ENCODE data around the gene TSPAN6.

The TSPAN6 gene

DNA sequence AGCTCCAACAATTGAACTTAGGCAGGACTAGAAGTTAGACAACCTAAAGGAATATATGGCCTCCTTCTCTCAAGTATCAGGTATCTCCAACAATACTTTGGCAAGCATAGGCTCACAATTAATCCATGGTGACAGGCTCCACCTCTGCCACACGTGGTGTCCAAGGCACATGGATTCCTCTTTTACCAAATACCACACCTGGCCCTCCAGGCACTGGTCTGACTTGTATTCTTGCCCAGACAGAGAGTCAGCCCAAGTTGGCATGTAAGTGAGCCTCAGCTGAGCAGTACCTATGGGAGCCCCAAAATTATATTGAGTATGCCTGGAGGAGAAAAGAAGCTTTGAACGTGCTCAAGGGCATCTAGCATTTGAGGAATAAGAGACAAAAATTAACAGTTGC lies 27.0 kb upstream of the TSPAN6 start:
- no peaks in the 10 kb centered on the region for H3K9me3 ChIP-seq (ENCODE audit: control insufficient read depth, low read length)
- no peak overlapping the region for H3K4me3 ChIP-seq (ENCODE audit: insufficient read depth, low read depth, low read length)
- no peaks in the 10 kb centered on the region for H3K36me3 ChIP-seq (ENCODE audit: control insufficient read depth, insufficient read depth, low read length)
- no peaks in the 10 kb centered on the region for H3K27me3 ChIP-seq (ENCODE audit: control insufficient read depth, insufficient read depth, low read length, poor library complexity, severe bottlenecking)
- no peaks in the 10 kb centered on the region for H3K4me1 ChIP-seq (ENCODE audit: control insufficient read depth, insufficient read depth, low read length)
- no peak overlapping the region for H3K27ac ChIP-seq (ENCODE audit: insufficient read depth, low read depth, low read length, poor library complexity, severe bottlenecking)
- 69 to 86% methylated on average over 2 of the region's 2 CpGs for WGBS, 2 experiments

DNA sequence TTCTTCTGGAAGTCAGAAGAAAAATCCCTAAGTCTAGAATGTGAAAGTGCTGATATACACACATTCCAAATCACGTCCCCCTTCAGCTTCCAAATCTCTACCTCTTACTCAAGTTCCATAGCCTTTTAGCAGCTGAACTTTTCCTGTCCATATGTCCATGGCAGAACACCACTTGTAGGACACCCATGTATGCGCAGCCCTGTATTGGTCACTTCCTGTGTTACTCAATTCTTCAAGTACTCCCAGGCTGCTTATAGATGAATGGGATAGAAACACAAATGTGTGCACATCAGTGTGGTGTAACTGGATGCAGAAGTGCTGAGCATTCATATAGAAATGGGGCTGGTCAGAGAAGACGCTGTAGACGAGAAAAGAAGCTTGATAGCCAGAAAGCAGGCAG lies 26.2 kb upstream of the TSPAN6 start:
- no peak overlapping the region for H3K27ac ChIP-seq (ENCODE audit: insufficient read depth, low read depth, low read length, poor library complexity, severe bottlenecking)
- H3K4me1 ChIP-seq (ENCODE audit: control insufficient read depth, insufficient read depth, low read length), result no peaks in the 10 kb centered on the region
- no peaks in the 10 kb centered on the region for H3K27me3 ChIP-seq (ENCODE audit: control insufficient read depth, insufficient read depth, low read length, poor library complexity, severe bottlenecking)
- H3K4me3 ChIP-seq (ENCODE audit: insufficient read depth, low read depth, low read length), result no peak overlapping the region
- 91 to 93% methylated on average over 4 of the region's 4 CpGs for WGBS, 2 experiments
- H3K36me3 ChIP-seq (ENCODE audit: control insufficient read depth, insufficient read depth, low read length), result no peaks in the 10 kb centered on the region
- H3K9me3 ChIP-seq (ENCODE audit: control insufficient read depth, low read length), result no peaks in the 10 kb centered on the region

DNA sequence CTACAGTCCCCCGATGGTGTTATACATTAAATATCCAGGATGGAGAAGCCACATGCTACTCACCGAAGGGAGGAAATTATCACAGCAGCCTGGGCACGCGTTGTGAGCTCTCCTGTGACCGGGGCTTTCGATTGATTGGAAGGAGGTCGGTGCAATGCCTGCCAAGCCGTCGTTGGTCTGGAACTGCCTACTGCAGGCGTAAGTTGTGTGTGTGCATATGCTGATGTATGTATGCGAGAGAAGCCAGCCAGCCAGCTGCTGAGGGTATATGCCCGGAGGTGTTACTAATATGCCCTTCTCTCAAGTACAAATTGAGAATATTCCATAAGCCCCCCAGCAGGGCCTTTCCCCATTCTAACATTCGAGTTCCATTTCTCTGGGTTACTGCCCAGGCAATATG lies 25.6 kb upstream of the TSPAN6 start:
- Histone ChIP-seq H3K9me3 (ENCODE audit: control insufficient read depth, low read length) (no peaks in the 10 kb centered on the region), H3K4me3 (ENCODE audit: insufficient read depth, low read depth, low read length) (no peak overlapping the region), H3K27me3 (ENCODE audit: control insufficient read depth, insufficient read depth, low read length, poor library complexity, severe bottlenecking) (no peaks in the 10 kb centered on the region), H3K36me3 (ENCODE audit: control insufficient read depth, insufficient read depth, low read length) (no peaks in the 10 kb centered on the region), H3K4me1 (ENCODE audit: control insufficient read depth, insufficient read depth, low read length) (no peaks in the 10 kb centered on the region), H3K27ac (ENCODE audit: insufficient read depth, low read depth, low read length, poor library complexity, severe bottlenecking) (no peak overlapping the region)
- 92 to 97% methylated on average over 13 of the region's 13 CpGs for WGBS, 2 experiments

DNA sequence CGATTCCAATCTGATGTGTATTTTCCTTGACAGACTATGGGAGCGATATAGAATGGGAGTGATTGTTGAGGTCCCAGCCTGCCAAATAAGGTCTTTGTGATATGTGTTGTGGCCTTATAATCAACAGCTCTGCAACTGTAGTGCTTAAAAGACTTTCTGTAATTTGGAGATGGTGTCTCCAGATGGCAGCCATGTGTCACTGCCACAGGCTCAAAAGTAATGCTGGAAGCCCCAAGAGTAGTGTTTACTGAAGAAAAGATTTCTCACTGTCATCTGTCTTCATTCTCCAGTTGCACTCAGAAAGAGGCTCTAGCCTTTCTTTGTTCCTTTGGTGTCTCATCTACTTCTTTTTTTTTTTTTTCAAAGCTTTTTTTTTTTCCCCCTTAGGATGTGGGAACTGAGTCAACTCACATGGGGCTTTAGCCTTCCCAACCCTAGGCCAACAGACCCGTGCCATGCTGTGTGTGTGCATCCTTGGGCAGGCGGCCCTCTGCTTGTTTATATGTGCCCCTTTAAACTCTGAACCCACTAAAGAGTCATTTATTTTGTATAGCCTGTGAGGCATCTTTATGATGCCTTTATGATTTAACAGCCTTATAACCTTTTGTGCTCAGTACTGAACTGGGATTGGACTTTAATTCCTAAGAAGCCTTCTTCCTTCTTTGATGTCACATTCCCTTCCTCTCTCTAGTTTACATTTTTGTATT lies 23.0 kb upstream of the TSPAN6 start:
- WGBS, 2 experiments, result 95 to 100% methylated on average over 2 to 4 of the region's 4 CpGs
- no peak overlapping the region for H3K27ac ChIP-seq (ENCODE audit: insufficient read depth, low read depth, low read length, poor library complexity, severe bottlenecking)

DNA sequence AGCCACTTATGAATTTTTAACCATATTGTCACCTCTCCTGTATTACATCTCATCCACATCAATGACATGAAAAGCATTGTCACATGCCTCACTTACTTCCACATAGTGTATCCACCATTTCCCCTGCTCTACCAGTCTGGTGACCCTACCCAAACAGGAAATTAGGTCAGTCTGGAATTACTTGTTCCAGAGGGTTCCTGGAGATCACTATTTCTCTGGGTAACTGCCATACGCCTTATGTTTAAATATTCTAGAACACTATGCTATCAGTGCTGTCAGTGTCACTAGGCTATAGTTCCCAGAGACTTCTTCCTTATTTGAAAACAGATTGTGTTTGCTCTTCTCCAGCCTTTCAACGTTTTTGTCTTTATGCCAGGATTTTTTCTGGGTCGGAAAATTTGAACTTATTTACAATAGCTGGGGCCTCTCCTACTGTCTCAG lies 22.4 kb upstream of the TSPAN6 start:
- no peak overlapping the region for H3K27ac ChIP-seq (ENCODE audit: insufficient read depth, low read depth, low read length, poor library complexity, severe bottlenecking)
- no peak overlapping the region for H3K4me3 ChIP-seq (ENCODE audit: insufficient read depth, low read depth, low read length)
- H3K36me3 ChIP-seq (ENCODE audit: control insufficient read depth, insufficient read depth, low read length), result no peaks in the 10 kb centered on the region
- H3K4me1 ChIP-seq (ENCODE audit: control insufficient read depth, insufficient read depth, low read length), result no peaks in the 10 kb centered on the region
- WGBS, 2 experiments, result 89 to 94% methylated on average over 3 of the region's 3 CpGs
- no peaks in the 10 kb centered on the region for H3K9me3 ChIP-seq (ENCODE audit: control insufficient read depth, low read length)
- no peaks in the 10 kb centered on the region for H3K27me3 ChIP-seq (ENCODE audit: control insufficient read depth, insufficient read depth, low read length, poor library complexity, severe bottlenecking)

More for the DNA sequence above, 23.0 kb upstream of the TSPAN6 start:
- H3K27me3 ChIP-seq (ENCODE audit: control insufficient read depth, insufficient read depth, low read length, poor library complexity, severe bottlenecking), result no peaks in the 10 kb centered on the region
- H3K36me3 ChIP-seq (ENCODE audit: control insufficient read depth, insufficient read depth, low read length), result no peaks in the 10 kb centered on the region
- H3K4me3 ChIP-seq (ENCODE audit: insufficient read depth, low read depth, low read length), result no peak overlapping the region
- H3K9me3 ChIP-seq (ENCODE audit: control insufficient read depth, low read length), result no peaks in the 10 kb centered on the region
- H3K4me1 ChIP-seq (ENCODE audit: control insufficient read depth, insufficient read depth, low read length), result no peaks in the 10 kb centered on the region

DNA sequence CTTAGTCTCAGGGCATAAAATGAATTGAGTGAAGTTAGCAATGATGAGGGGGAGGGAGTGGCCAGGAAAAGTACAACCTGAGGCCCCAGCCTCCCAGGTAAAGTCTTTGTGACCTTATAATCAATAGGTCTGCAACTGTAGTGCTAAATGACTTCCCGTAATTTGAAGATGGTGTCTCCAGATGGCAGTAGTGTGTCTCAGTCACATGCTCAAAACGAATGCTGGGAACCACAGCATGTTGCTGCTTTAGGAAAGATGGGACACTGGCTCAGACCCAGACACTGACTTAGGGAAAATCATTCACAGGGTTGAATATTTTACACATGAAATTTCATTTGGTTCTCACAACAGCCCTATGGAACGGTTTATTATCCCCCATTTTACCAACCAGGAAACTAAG lies 17.7 kb upstream of the TSPAN6 start:
- H3K27me3 ChIP-seq (ENCODE audit: control insufficient read depth, insufficient read depth, low read length, poor library complexity, severe bottlenecking), result no peaks in the 10 kb centered on the region
- no peak overlapping the region for H3K4me3 ChIP-seq (ENCODE audit: insufficient read depth, low read depth, low read length)
- no peaks in the 10 kb centered on the region for H3K4me1 ChIP-seq (ENCODE audit: control insufficient read depth, insufficient read depth, low read length)
- no peaks in the 10 kb centered on the region for H3K36me3 ChIP-seq (ENCODE audit: control insufficient read depth, insufficient read depth, low read length)
- WGBS, 2 experiments, result 39 to 51% methylated on average over 3 of the region's 3 CpGs
- H3K27ac ChIP-seq (ENCODE audit: insufficient read depth, low read depth, low read length, poor library complexity, severe bottlenecking), result no peak overlapping the region
- H3K9me3 ChIP-seq (ENCODE audit: control insufficient read depth, low read length), result no peaks in the 10 kb centered on the region

DNA sequence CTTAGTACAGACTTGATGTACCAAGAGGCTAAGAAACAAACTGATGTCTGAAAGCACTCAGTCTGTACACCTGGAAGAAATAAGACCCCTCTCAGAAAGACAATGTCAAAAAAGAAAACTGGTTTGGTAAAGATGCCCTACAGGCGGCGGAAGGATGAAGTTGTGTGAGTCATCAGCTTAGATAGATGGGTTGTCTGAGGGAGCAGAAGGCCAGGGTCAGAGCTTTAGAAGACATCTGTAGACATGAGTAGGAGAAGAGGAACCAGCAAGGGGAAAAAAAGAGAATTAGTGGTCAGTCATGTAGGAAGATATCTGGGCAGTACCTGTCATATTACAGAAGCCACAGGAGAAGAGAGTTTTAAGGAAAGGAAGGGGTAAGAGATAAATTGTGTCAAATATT lies 15.7 kb upstream of the TSPAN6 start:
- WGBS, 2 experiments, result 93% methylated on average over 2 of the region's 2 CpGs
- no peak overlapping the region for H3K27ac ChIP-seq (ENCODE audit: insufficient read depth, low read depth, low read length, poor library complexity, severe bottlenecking)
- H3K36me3 ChIP-seq (ENCODE audit: control insufficient read depth, insufficient read depth, low read length), result no peaks in the 10 kb centered on the region
- no peaks in the 10 kb centered on the region for H3K27me3 ChIP-seq (ENCODE audit: control insufficient read depth, insufficient read depth, low read length, poor library complexity, severe bottlenecking)
- H3K4me3 ChIP-seq (ENCODE audit: insufficient read depth, low read depth, low read length), result no peak overlapping the region
- H3K9me3 ChIP-seq (ENCODE audit: control insufficient read depth, low read length), result no peaks in the 10 kb centered on the region
- H3K4me1 ChIP-seq (ENCODE audit: control insufficient read depth, insufficient read depth, low read length), result peaks cover 7% of the 10 kb centered on the region

DNA sequence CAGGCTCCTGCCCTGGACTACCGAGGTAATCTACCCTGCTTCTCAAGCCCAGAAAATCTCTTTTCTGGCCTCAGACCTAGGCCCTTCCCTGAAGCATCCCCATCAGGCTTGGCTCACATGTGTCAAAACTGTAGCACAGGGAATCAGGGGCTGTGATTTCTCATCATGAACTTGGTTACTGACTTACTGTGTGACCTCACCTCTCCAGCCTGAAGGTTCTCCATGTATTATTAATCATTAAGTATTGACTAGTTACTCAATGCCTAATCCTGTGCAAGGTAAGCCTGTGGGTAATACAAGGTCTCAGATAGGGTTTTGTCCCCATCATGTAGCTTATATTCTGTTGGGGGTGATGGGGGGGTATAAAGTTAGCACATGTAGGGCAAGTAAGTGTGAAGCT lies 14.2 kb upstream of the TSPAN6 start:
- Histone ChIP-seq H3K36me3 (ENCODE audit: control insufficient read depth, insufficient read depth, low read length) (no peaks in the 10 kb centered on the region), H3K4me3 (ENCODE audit: insufficient read depth, low read depth, low read length) (no peak overlapping the region), H3K9me3 (ENCODE audit: control insufficient read depth, low read length) (no peaks in the 10 kb centered on the region), H3K27me3 (ENCODE audit: control insufficient read depth, insufficient read depth, low read length, poor library complexity, severe bottlenecking) (no peaks in the 10 kb centered on the region), H3K27ac (ENCODE audit: insufficient read depth, low read depth, low read length, poor library complexity, severe bottlenecking) (no peak overlapping the region), H3K4me1 (ENCODE audit: control insufficient read depth, insufficient read depth, low read length) (peaks cover 7% of the 10 kb centered on the region)
- WGBS, 2 experiments, result 93 to 94% methylated on average over 1 of the region's 1 CpG

DNA sequence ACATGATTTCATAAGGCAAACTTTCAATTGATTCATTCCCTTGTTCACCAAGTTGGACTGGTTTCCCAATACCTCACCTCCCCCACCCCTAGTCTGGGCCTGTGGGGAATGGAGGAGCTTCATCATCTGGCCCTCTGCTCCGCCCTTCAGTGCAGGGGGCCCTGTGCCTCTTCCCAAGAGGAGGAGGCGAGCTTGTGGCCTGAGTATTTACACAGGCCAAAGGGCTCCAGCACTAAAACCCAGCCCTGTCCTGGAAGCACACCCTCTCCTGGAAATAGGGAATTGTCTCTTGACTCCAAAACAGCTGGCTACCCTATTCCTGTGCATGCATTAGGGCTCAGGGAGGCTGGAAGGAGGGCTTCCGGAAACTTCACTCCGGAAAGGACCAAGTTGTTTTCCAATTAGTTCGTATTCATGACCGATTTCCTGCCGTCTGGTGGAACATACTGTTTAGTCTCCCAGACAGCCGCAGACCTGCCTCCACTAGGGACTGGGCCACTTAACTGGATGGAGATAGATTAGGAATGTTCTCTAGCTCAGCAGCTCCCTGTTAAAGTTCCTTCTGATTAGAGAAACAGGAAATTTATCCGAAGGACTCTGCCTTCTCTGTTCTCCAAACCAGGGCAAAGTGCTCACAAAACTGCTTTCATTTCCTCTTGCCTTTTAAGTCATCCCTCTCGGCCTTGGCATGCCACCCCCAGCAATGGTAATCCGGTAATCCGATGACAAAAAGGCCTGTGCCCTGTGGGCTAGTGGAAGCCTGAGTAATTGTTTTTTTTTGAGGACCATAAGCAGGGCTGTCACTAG lies 13.1 kb upstream of the TSPAN6 start:
- no peak overlapping the region for H3K4me3 ChIP-seq (ENCODE audit: insufficient read depth, low read depth, low read length)
- H3K36me3 ChIP-seq (ENCODE audit: control insufficient read depth, insufficient read depth, low read length), result no peaks in the 10 kb centered on the region
- peaks cover 7% of the 10 kb centered on the region for H3K4me1 ChIP-seq (ENCODE audit: control insufficient read depth, insufficient read depth, low read length)
- H3K27me3 ChIP-seq (ENCODE audit: control insufficient read depth, insufficient read depth, low read length, poor library complexity, severe bottlenecking), result no peaks in the 10 kb centered on the region
- 68 to 73% methylated on average over 12 of the region's 12 CpGs for WGBS, 2 experiments
- peak overlapping the region; percentile 67 for H3K27ac ChIP-seq (ENCODE audit: insufficient read depth, low read depth, low read length, poor library complexity, severe bottlenecking)
- no peaks in the 10 kb centered on the region for H3K9me3 ChIP-seq (ENCODE audit: control insufficient read depth, low read length)
